ENCODE measurements around the gene EPB41.
"Not testable (repeated sequence)": the region's sequence is repeated elsewhere in the genome, so short reads cannot be mapped to it uniquely, and the experiment has no call there.

The EPB41 gene

GRCh38 chr1:29136391-29136915 is 222.1 kb downstream of the EPB41 start:
- Mint-ChIP-seq H3K4me3 (no peak overlapping the region), H3K27me3 (peaks cover 14% of the 10 kb centered on the region), H3K27ac (no peak overlapping the region), H3K9me3 (no peaks in the 10 kb centered on the region), H3K36me3 (ENCODE audit: low read depth) (no peaks in the 10 kb centered on the region), H3K4me1 (peaks cover 2% of the 10 kb centered on the region)
- DNase-seq (no peak), ATAC-seq (no peak)

GRCh38 chr1:29142714-29143113 is 228.3 kb downstream of the EPB41 start:
- no peak overlapping the region for H3K27ac Mint-ChIP-seq
- ATAC-seq (no peak), DNase-seq (no peak)
- no peak overlapping the region for H3K4me3 Mint-ChIP-seq
- H3K4me1 Mint-ChIP-seq: no peaks in the 10 kb centered on the region
- H3K9me3 Mint-ChIP-seq: peaks cover 5% of the 10 kb centered on the region
- peaks cover 39% of the 10 kb centered on the region for H3K36me3 Mint-ChIP-seq (ENCODE audit: low read depth)
- no peaks in the 10 kb centered on the region for H3K27me3 Mint-ChIP-seq

- no peak overlapping the region for H3K4me3 Mint-ChIP-seq
- no peak overlapping the region for H3K27ac Mint-ChIP-seq
- H3K36me3 Mint-ChIP-seq (ENCODE audit: low read depth): peaks cover 54% of the 10 kb centered on the region
- DNase-seq (no peak), ATAC-seq (no peak)
- H3K27me3 Mint-ChIP-seq: no peaks in the 10 kb centered on the region
- peaks cover 5% of the 10 kb centered on the region for H3K9me3 Mint-ChIP-seq
- H3K4me1 Mint-ChIP-seq: peaks cover 1% of the 10 kb centered on the region
Observed at GRCh38 chr1:29144178-29144577, 229.8 kb downstream of the EPB41 start.

- ATAC-seq: no peak
- Mint-ChIP-seq H3K27me3 (no peaks in the 10 kb centered on the region), H3K9me3 (peaks cover 5% of the 10 kb centered on the region), H3K4me1 (peaks cover 1% of the 10 kb centered on the region), H3K36me3 (ENCODE audit: low read depth) (peaks cover 70% of the 10 kb centered on the region), H3K27ac (no peak overlapping the region), H3K4me3 (no peak overlapping the region)
- no peak for DNase-seq
Observed at GRCh38 chr1:29145739-29146437, 231.5 kb downstream of the EPB41 start.

GRCh38 chr1:29148656-29149491 is 234.5 kb downstream of the EPB41 start:
- no peak for DNase-seq
- no peaks in the 10 kb centered on the region for H3K27me3 Mint-ChIP-seq
- peaks cover 85% of the 10 kb centered on the region for H3K36me3 Mint-ChIP-seq (ENCODE audit: low read depth)
- peaks cover 1% of the 10 kb centered on the region for H3K4me1 Mint-ChIP-seq
- no peak overlapping the region for H3K4me3 Mint-ChIP-seq
- peaks cover 5% of the 10 kb centered on the region for H3K9me3 Mint-ChIP-seq
- no peak overlapping the region for H3K27ac Mint-ChIP-seq
- ATAC-seq: no peak

- ATAC-seq, H3K4me3 Mint-ChIP-seq, H3K27ac Mint-ChIP-seq, H3K9me3 Mint-ChIP-seq, H3K4me1 Mint-ChIP-seq, DNase-seq, H3K27me3 Mint-ChIP-seq: not testable (repeated sequence)
- H3K36me3 Mint-ChIP-seq (ENCODE audit: low read depth): peaks cover 89% of the 10 kb centered on the region
Observed at GRCh38 chr1:29150346-29150745, 236.0 kb downstream of the EPB41 start.

- ATAC-seq: no peak
Observed at GRCh38 chr1:29152046-29152805, 237.9 kb downstream of the EPB41 start.

GRCh38 chr1:29156543-29157268 is 242.3 kb downstream of the EPB41 start:
- H3K27ac Mint-ChIP-seq: no peak overlapping the region
- ATAC-seq (no peak), DNase-seq (no peak)
- peaks cover 71% of the 10 kb centered on the region for H3K36me3 Mint-ChIP-seq (ENCODE audit: low read depth)
- no peaks in the 10 kb centered on the region for H3K4me1 Mint-ChIP-seq
- H3K27me3 Mint-ChIP-seq: no peaks in the 10 kb centered on the region
- H3K9me3 Mint-ChIP-seq: no peaks in the 10 kb centered on the region
- no peak overlapping the region for H3K4me3 Mint-ChIP-seq

More at GRCh38 chr1:29152046-29152805, 237.9 kb downstream of the EPB41 start:
- Mint-ChIP-seq H3K27ac (no peak overlapping the region), H3K4me3 (no peak overlapping the region), H3K27me3 (no peaks in the 10 kb centered on the region), H3K4me1 (peaks cover 1% of the 10 kb centered on the region), H3K36me3 (ENCODE audit: low read depth) (peaks cover 86% of the 10 kb centered on the region), H3K9me3 (no peaks in the 10 kb centered on the region)
- no peak for DNase-seq

GRCh38 chr1:29157269-29157601 is 242.9 kb downstream of the EPB41 start:
- no peaks in the 10 kb centered on the region for H3K9me3 Mint-ChIP-seq
- no peak overlapping the region for H3K4me3 Mint-ChIP-seq
- DNase-seq (no peak), ATAC-seq (no peak)
- H3K27ac Mint-ChIP-seq: no peak overlapping the region
- H3K27me3 Mint-ChIP-seq: no peaks in the 10 kb centered on the region
- peaks cover 66% of the 10 kb centered on the region for H3K36me3 Mint-ChIP-seq (ENCODE audit: low read depth)
- H3K4me1 Mint-ChIP-seq: no peaks in the 10 kb centered on the region

GRCh38 chr1:29159773-29160172 is 245.4 kb downstream of the EPB41 start:
- peaks cover 56% of the 10 kb centered on the region for H3K36me3 Mint-ChIP-seq (ENCODE audit: low read depth)

GRCh38 chr1:29162025-29162424 is 247.7 kb downstream of the EPB41 start:
- Mint-ChIP-seq H3K27me3 (no peaks in the 10 kb centered on the region), H3K36me3 (ENCODE audit: low read depth) (peaks cover 54% of the 10 kb centered on the region), H3K27ac (no peak overlapping the region), H3K9me3 (no peaks in the 10 kb centered on the region), H3K4me1 (peaks cover 37% of the 10 kb centered on the region), H3K4me3 (no peak overlapping the region)
- ATAC-seq: no peak
- DNase-seq: no peak

More at GRCh38 chr1:29159773-29160172, 245.4 kb downstream of the EPB41 start:
- H3K4me1 Mint-ChIP-seq: peaks cover 20% of the 10 kb centered on the region
- no peaks in the 10 kb centered on the region for H3K9me3 Mint-ChIP-seq
- no peaks in the 10 kb centered on the region for H3K27me3 Mint-ChIP-seq
- no peak overlapping the region for H3K4me3 Mint-ChIP-seq
- no peak for DNase-seq
- ATAC-seq: no peak
- H3K27ac Mint-ChIP-seq: no peak overlapping the region

- no peak overlapping the region for H3K27ac Mint-ChIP-seq
- peaks cover 39% of the 10 kb centered on the region for H3K4me1 Mint-ChIP-seq
Observed at GRCh38 chr1:29162476-29163138, 248.2 kb downstream of the EPB41 start.

GRCh38 chr1:29164588-29164987 is 250.2 kb downstream of the EPB41 start:
- Mint-ChIP-seq H3K4me3 (no peak overlapping the region), H3K36me3 (ENCODE audit: low read depth) (peaks cover 51% of the 10 kb centered on the region), H3K9me3 (no peaks in the 10 kb centered on the region), H3K27me3 (no peaks in the 10 kb centered on the region), H3K4me1 (peaks cover 52% of the 10 kb centered on the region), H3K27ac (peak overlapping the region; percentile 31)
- ATAC-seq (no peak), DNase-seq (no peak)

More at GRCh38 chr1:29162476-29163138, 248.2 kb downstream of the EPB41 start:
- no peaks in the 10 kb centered on the region for H3K27me3 Mint-ChIP-seq
- peaks cover 53% of the 10 kb centered on the region for H3K36me3 Mint-ChIP-seq (ENCODE audit: low read depth)
- H3K4me3 Mint-ChIP-seq: no peak overlapping the region
- no peaks in the 10 kb centered on the region for H3K9me3 Mint-ChIP-seq
- no peak for ATAC-seq
- DNase-seq: no peak

Measured in activated naive CD8-positive, alpha-beta T cell treated with anti-CD3 and anti-CD28 coated beads, Interleukin-2, amount 50 U/mL, for 24 hours (primary cell).